ENCODE measurements around the gene NETO2.
"Not testable (repeated sequence)": the region's sequence is repeated elsewhere in the genome, so short reads cannot be mapped to it uniquely, and the experiment has no call there.

NETO2 gene

GRCh38 chr16:47143677-47144558 lies at the start of gene NETO2:
Gene NETO2 (minus strand): TSS chr16:47143945. CDS start chr16:47143612, 333 bp downstream.
- DNase-seq, result peak in 4 of 6 experiments; percentile 21 to 35 (median 25)

GRCh38 chr16:47182318-47182717 lies 38.6 kb upstream of the NETO2 start:
- DNase-seq, result no peak

- DNase-seq, result not testable (repeated sequence)
Measured at GRCh38 chr16:47181066-47181465, 37.3 kb upstream of the NETO2 start.

GRCh38 chr16:47180073-47180472 lies 36.3 kb upstream of the NETO2 start:
- DNase-seq, result no peak

- DNase-seq, result no peak
Measured at GRCh38 chr16:47175152-47175551, 31.4 kb upstream of the NETO2 start.

GRCh38 chr16:47162670-47163420 lies 19.1 kb upstream of the NETO2 start:
- DNase-seq, result no peak

- DNase-seq, result no peak
Measured at GRCh38 chr16:47161464-47161863, 17.7 kb upstream of the NETO2 start.

GRCh38 chr16:47160422-47160821 lies 16.7 kb upstream of the NETO2 start:
- DNase-seq, result no peak

- DNase-seq, result no peak
Measured at GRCh38 chr16:47158992-47159391, 15.2 kb upstream of the NETO2 start.

- no peak for DNase-seq
Measured at GRCh38 chr16:47156680-47157215, 13.0 kb upstream of the NETO2 start.

- not testable (repeated sequence) for DNase-seq
Measured at GRCh38 chr16:47152501-47152900, 8.8 kb upstream of the NETO2 start.

- DNase-seq, result no peak
Measured at GRCh38 chr16:47150067-47150466, 6.3 kb upstream of the NETO2 start.

GRCh38 chr16:47144559-47144877 lies 773 bp upstream of the NETO2 start:
- DNase-seq, result no peak

- peak in 4 of 6 experiments; percentile 2 to 54 (median 19) for DNase-seq
Measured at GRCh38 chr16:47142821-47143676, 696 bp downstream of the NETO2 start.

GRCh38 chr16:47142486-47142820 lies 1.3 kb downstream of the NETO2 start:
- DNase-seq, result peak in 2 of 6 experiments; percentile 5 to 17

GRCh38 chr16:47141773-47142485 lies 1.8 kb downstream of the NETO2 start:
- DNase-seq, result peak; percentile 54 to 78 (median 60)

GRCh38 chr16:47140686-47141085 lies 3.1 kb downstream of the NETO2 start:
- no peak for DNase-seq

GRCh38 chr16:47139561-47140185 lies 4.1 kb downstream of the NETO2 start:
- no peak for DNase-seq

GRCh38 chr16:47137925-47138324 lies 5.8 kb downstream of the NETO2 start:
- not testable (repeated sequence) for DNase-seq

GRCh38 chr16:47136099-47136842 lies 7.5 kb downstream of the NETO2 start:
- DNase-seq, result no peak

- DNase-seq, result no peak
Measured at GRCh38 chr16:47134550-47134949, 9.2 kb downstream of the NETO2 start.

Data from stimulated activated naive CD4-positive, alpha-beta T cell (primary cell).